Breast epithelium (tissue), 3 donors: ENCODE measurements around the gene NTRK2.

Experiments used
- POLR2A ChIP-seq: fragments of 450-650 bp; IDR thresholded peaks from one replicate; pipeline ENCODE4 v1.6.1; 2016; ENCODE audit warnings: antibody characterized with exemption, mild to moderate bottlenecking, moderate library complexity
- TF ChIP-seq, protein P1 (sequence below), 3 donors: fragments of 450-650 bp; IDR thresholded peaks; one replicate each; pipeline ENCODE4 v1.5.1; 2016 to 2017; ENCODE audit warnings: antibody characterized with exemption in 3 of 3, mild to moderate bottlenecking in 3 of 3, moderate library complexity in 3 of 3

DNA sequence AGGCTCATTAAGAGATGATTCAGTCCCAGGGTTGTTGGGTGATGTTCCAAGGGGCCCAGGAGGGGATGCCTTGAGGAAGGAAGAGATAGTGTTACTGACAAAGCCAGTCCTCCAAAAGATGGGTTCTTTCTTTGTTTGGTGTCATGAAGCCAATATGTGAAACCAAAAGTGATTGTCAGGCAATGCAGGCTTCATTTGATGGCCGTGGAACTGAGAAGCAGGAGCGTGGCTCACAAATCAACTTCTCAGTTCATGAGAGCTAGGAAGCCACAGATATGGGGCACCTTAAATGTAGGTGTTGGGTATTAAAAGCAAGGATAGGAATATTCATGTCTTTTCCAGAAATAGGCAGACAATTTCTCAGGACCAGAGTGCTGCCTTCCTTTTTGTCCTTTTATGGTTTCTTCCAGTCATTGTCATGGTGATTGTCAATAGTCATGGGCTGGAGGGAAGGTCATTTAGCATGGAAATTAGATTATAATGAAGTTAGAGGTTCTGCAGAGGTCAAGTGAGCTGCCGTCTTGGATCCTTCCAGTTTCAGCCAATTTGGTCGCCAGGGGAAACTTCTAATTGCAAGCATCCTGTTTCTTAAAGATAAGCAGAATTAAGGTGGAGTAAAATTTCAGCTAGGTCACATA lies 393.0 kb downstream of the NTRK2 start:
- TF ChIP-seq, protein P1, sequence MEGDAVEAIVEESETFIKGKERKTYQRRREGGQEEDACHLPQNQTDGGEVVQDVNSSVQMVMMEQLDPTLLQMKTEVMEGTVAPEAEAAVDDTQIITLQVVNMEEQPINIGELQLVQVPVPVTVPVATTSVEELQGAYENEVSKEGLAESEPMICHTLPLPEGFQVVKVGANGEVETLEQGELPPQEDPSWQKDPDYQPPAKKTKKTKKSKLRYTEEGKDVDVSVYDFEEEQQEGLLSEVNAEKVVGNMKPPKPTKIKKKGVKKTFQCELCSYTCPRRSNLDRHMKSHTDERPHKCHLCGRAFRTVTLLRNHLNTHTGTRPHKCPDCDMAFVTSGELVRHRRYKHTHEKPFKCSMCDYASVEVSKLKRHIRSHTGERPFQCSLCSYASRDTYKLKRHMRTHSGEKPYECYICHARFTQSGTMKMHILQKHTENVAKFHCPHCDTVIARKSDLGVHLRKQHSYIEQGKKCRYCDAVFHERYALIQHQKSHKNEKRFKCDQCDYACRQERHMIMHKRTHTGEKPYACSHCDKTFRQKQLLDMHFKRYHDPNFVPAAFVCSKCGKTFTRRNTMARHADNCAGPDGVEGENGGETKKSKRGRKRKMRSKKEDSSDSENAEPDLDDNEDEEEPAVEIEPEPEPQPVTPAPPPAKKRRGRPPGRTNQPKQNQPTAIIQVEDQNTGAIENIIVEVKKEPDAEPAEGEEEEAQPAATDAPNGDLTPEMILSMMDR (IDR thresholded peaks at IDR 0.05), result no peak
- TF ChIP-seq POLR2A, result no peak
